ENCODE results near the gene GULP1. TPM values are rescaled to one million over a fixed set of nuclear protein-coding genes. Genes with fewer than 3 reads are reported as not detected.

The GULP1 gene
- total RNA-seq, 1 experiment from 2014 or later: 140 TPM

- Histone ChIP-seq H2BK20ac (ENCODE audit: low read depth, low read length, poor library complexity, severe bottlenecking) (no peak overlapping the region), H3K27me3 (ENCODE audit: insufficient read depth, low read length) (no peaks in the 10 kb centered on the region), H2BK12ac (ENCODE audit: insufficient read length, low read depth, low read length) (no peak overlapping the region), H3K79me1 (ENCODE audit: insufficient read depth, low read depth, low read length, poor library complexity, severe bottlenecking) (peaks cover under 1% of the 10 kb centered on the region), H4K20me1 (ENCODE audit: control insufficient read depth, insufficient read depth, insufficient read length) (no peaks in the 10 kb centered on the region), H4K5ac (ENCODE audit: insufficient read length, low read depth, low read length) (no peak overlapping the region), H2AK5ac (ENCODE audit: insufficient read length, low read length) (no peak overlapping the region), H3K9ac (ENCODE audit: extremely low read depth, insufficient read length, low read length) (no peak overlapping the region), H2AFZ (ENCODE audit: low read length) (no peak overlapping the region), H4K8ac (replicated peaks; ENCODE audit: insufficient read length, low read depth, low read length) (no peak overlapping the region), H3K23me2 (ENCODE audit: insufficient read length, low read depth, low read length, poor library complexity, severe bottlenecking) (no peaks in the 10 kb centered on the region), H2BK15ac (ENCODE audit: low read depth, low read length) (no peak overlapping the region), H3K4ac (ENCODE audit: low read depth, low read length) (no peak overlapping the region), H2BK120ac (ENCODE audit: low read depth, low read length, poor library complexity, severe bottlenecking) (no peak overlapping the region), H4K91ac (ENCODE audit: insufficient read length, low read depth, low read length) (no peak overlapping the region), H3K56ac (ENCODE audit: insufficient read length, low read depth, low read length) (no peak overlapping the region), H3K14ac (ENCODE audit: insufficient read depth, low read length) (no peak overlapping the region), H3T11ph (ENCODE audit: low read length) (no peak overlapping the region), H3K23ac (ENCODE audit: insufficient read length, low read depth, low read length) (no peak overlapping the region), H3K4me2 (ENCODE audit: insufficient read depth, insufficient read length, low read length) (no peak overlapping the region), H3K9me3 (ENCODE audit: control insufficient read depth, low read depth, low read length) (peaks cover 23% of the 10 kb centered on the region), H3K4me1 (ENCODE audit: insufficient read depth, low read length) (no peaks in the 10 kb centered on the region; the same call in 1 of the 2 replicates), H3K18ac (ENCODE audit: insufficient read length, low read depth, low read length) (no peak overlapping the region), H3K27ac (ENCODE audit: insufficient read length, low read depth, low read length) (no peak overlapping the region), H2BK5ac (ENCODE audit: insufficient read length, low read length) (no peak overlapping the region), H3K79me2 (ENCODE audit: insufficient read depth, low read length) (peaks cover 3% of the 10 kb centered on the region; the same call in 1 of the 2 replicates)
- Mint-ChIP-seq H3K27me3 (ENCODE audit: low read depth) (peaks cover 2% of the 10 kb centered on the region; the same call in 1 of the 2 replicates), H3K27ac (no peak overlapping the region), H3K36me3 (ENCODE audit: insufficient read depth in 1 of 3, low read depth in 3 of 3) (peaks cover 45 to 51% (median 49%) of the 10 kb centered on the region in 3 experiments), H3K4me1 (peaks cover 7 to 9% of the 10 kb centered on the region in 2 experiments), H3K4me3 (no peak overlapping the region), H3K9me3 (peaks cover 34 to 36% of the 10 kb centered on the region in 2 experiments)
- TF ChIP-seq, protein P1, sequence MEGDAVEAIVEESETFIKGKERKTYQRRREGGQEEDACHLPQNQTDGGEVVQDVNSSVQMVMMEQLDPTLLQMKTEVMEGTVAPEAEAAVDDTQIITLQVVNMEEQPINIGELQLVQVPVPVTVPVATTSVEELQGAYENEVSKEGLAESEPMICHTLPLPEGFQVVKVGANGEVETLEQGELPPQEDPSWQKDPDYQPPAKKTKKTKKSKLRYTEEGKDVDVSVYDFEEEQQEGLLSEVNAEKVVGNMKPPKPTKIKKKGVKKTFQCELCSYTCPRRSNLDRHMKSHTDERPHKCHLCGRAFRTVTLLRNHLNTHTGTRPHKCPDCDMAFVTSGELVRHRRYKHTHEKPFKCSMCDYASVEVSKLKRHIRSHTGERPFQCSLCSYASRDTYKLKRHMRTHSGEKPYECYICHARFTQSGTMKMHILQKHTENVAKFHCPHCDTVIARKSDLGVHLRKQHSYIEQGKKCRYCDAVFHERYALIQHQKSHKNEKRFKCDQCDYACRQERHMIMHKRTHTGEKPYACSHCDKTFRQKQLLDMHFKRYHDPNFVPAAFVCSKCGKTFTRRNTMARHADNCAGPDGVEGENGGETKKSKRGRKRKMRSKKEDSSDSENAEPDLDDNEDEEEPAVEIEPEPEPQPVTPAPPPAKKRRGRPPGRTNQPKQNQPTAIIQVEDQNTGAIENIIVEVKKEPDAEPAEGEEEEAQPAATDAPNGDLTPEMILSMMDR (conservative IDR thresholded peaks at IDR 0.05): no peak
- no peak for DNase-seq
- WGBS (ENCODE audit: extremely low coverage, insufficient read length, low lambda C conversion rate): no CpG with 5 or more reads among the region's 1 CpG
Measured at GRCh38 chr2:188383158-188383557, 91.5 kb downstream of the GULP1 start.
